ENCODE data around the gene SARNP. TPM values are rescaled to one million over a fixed set of nuclear protein-coding genes. Genes with fewer than 3 reads are reported as not detected.

The SARNP gene
- total RNA-seq, 1 donor from 2014 or later: 98.7 TPM

DNA sequence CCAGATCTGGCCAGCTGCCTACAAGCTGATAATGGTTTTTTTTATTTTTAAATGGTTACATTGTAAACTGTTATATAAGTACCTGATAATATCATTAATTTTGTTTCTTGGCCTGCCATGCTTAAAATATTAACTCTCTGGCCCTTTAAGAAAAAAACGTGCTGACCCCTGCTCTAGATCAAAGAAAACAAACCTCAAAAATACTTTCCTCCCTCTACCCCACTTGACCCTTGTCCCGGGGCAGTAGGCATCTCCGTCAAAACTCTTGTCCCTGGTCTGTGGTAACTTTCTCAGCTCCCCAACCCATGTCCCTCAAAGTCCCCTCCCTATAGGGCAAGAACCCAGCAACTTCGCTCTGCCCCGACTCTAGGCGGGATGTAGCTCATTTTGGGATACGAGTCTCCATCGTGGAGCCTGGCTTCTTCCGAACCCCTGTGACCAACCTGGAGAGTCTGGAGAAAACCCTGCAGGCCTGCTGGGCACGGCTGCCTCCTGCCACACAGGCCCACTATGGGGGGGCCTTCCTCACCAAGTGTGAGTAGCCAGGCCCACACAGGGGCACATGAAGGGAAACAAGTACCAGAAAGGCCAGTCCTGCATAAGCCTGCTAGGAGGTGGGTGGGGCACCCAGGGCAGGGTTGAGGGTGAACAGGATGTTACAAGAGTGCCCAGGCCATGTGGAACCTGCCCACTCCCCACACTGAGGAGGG is 93.9 kb downstream of the SARNP start:
- peaks cover 2% of the 10 kb centered on the region for H3K27me3 Mint-ChIP-seq (ENCODE audit: unreplicated experiment)
- no peak for DNase-seq
- H3K9me3 Mint-ChIP-seq (ENCODE audit: unreplicated experiment): peaks cover 6% of the 10 kb centered on the region
- peak overlapping the region; percentile 5 for H3K27ac Mint-ChIP-seq (ENCODE audit: unreplicated experiment)
- no peak overlapping the region for H3K4me3 Mint-ChIP-seq (ENCODE audit: unreplicated experiment)
- peaks cover 28% of the 10 kb centered on the region for H3K4me1 Mint-ChIP-seq (ENCODE audit: low read depth, unreplicated experiment)
- H3K36me3 Mint-ChIP-seq (ENCODE audit: unreplicated experiment): peaks cover 9% of the 10 kb centered on the region
- TF ChIP-seq, protein P1, sequence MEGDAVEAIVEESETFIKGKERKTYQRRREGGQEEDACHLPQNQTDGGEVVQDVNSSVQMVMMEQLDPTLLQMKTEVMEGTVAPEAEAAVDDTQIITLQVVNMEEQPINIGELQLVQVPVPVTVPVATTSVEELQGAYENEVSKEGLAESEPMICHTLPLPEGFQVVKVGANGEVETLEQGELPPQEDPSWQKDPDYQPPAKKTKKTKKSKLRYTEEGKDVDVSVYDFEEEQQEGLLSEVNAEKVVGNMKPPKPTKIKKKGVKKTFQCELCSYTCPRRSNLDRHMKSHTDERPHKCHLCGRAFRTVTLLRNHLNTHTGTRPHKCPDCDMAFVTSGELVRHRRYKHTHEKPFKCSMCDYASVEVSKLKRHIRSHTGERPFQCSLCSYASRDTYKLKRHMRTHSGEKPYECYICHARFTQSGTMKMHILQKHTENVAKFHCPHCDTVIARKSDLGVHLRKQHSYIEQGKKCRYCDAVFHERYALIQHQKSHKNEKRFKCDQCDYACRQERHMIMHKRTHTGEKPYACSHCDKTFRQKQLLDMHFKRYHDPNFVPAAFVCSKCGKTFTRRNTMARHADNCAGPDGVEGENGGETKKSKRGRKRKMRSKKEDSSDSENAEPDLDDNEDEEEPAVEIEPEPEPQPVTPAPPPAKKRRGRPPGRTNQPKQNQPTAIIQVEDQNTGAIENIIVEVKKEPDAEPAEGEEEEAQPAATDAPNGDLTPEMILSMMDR (IDR thresholded peaks at IDR 0.05; ENCODE audit: partially characterized antibody, unreplicated experiment): no peak

DNA sequence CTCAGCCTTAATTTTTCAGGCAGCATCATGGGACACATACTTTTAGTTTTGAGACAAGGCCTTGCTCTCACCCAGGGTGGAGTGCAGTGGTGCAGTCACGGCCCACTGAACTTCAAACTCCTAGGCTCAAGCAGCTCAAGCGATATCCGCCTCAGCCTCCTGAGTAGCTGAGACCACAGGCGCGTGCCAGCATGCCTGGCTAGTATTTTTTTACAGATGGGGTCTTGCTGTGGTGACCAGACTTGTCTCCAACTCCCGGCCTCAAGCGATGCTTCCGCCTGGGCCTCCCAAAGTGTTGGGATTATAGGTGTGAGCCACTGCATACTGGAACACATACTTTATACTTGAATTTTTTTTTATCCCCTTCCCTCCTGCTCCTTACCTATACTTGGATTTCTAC is 94.6 kb downstream of the SARNP start:
- TF ChIP-seq, protein P1 (IDR thresholded peaks at IDR 0.05; ENCODE audit: partially characterized antibody, unreplicated experiment): no peak
- peaks cover 33% of the 10 kb centered on the region for H3K4me1 Mint-ChIP-seq (ENCODE audit: low read depth, unreplicated experiment)
- H3K27ac Mint-ChIP-seq (ENCODE audit: unreplicated experiment): no peak overlapping the region
- H3K27me3 Mint-ChIP-seq (ENCODE audit: unreplicated experiment): peaks cover 2% of the 10 kb centered on the region
- H3K36me3 Mint-ChIP-seq (ENCODE audit: unreplicated experiment): peaks cover 9% of the 10 kb centered on the region
- H3K9me3 Mint-ChIP-seq (ENCODE audit: unreplicated experiment): peaks cover 6% of the 10 kb centered on the region
- H3K4me3 Mint-ChIP-seq (ENCODE audit: unreplicated experiment): no peak overlapping the region
- DNase-seq: no peak

DNA sequence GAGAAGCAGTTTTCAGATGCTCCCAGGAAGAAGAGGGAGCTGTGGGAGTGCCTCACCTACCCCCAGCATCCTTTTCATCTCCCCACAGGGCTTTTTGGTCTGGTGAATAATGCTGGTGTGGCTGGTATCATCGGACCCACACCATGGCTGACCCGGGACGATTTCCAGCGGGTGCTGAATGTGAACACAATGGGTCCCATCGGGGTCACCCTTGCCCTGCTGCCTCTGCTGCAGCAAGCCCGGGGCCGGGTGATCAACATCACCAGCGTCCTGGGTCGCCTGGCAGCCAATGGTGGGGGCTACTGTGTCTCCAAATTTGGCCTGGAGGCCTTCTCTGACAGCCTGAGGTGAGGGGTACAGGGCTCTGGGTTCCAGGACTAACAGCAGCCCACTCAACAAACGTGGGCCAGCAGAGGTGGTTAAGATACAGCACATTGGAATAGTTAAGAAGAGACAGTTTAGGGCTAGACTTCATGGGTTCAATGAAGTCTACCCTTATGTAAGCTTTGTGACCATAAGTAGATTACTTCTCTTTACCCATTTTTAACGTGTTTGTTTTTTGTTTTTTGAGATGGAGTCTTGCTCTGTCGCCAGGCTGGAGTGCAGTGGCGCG is 95.8 kb downstream of the SARNP start:
- Mint-ChIP-seq H3K9me3 (ENCODE audit: unreplicated experiment) (peaks cover 3% of the 10 kb centered on the region), H3K36me3 (ENCODE audit: unreplicated experiment) (peaks cover 6% of the 10 kb centered on the region), H3K4me1 (ENCODE audit: low read depth, unreplicated experiment) (peaks cover 36% of the 10 kb centered on the region), H3K27ac (ENCODE audit: unreplicated experiment) (no peak overlapping the region), H3K27me3 (ENCODE audit: unreplicated experiment) (peaks cover 5% of the 10 kb centered on the region), H3K4me3 (ENCODE audit: unreplicated experiment) (no peak overlapping the region)
- TF ChIP-seq, protein P1 (IDR thresholded peaks at IDR 0.05; ENCODE audit: partially characterized antibody, unreplicated experiment): no peak
- no peak for DNase-seq

DNA sequence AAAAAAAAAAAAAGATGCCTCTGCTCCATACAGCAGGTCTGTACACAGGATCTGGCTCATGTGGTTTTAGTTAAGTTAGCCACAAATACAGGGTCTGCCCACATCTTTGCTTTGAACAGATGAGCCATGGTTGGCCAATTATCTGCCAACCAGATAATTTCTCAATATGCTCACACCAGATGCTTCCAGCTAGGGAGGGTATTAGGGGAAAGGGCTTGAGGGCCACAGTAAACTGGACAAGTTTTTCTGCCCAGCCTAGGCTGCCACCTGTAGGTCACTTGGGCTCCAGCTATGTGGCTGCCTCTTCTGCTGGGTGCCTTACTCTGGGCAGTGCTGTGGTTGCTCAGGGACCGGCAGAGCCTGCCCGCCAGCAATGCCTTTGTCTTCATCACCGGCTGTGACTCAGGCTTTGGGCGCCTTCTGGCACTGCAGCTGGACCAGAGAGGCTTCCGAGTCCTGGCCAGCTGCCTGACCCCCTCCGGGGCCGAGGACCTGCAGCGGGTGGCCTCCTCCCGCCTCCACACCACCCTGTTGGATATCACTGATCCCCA is 96.6 kb downstream of the SARNP start:
- no peak for DNase-seq
- H3K27ac Mint-ChIP-seq (ENCODE audit: unreplicated experiment): no peak overlapping the region
- no peak overlapping the region for H3K4me3 Mint-ChIP-seq (ENCODE audit: unreplicated experiment)

More for the DNA sequence above, 96.6 kb downstream of the SARNP start:
- H3K9me3 Mint-ChIP-seq (ENCODE audit: unreplicated experiment): peaks cover 3% of the 10 kb centered on the region
- H3K4me1 Mint-ChIP-seq (ENCODE audit: low read depth, unreplicated experiment): peaks cover 33% of the 10 kb centered on the region
- peaks cover 3% of the 10 kb centered on the region for H3K36me3 Mint-ChIP-seq (ENCODE audit: unreplicated experiment)
- peaks cover 7% of the 10 kb centered on the region for H3K27me3 Mint-ChIP-seq (ENCODE audit: unreplicated experiment)
- TF ChIP-seq, protein P1 (IDR thresholded peaks at IDR 0.05; ENCODE audit: partially characterized antibody, unreplicated experiment): no peak
